ENCODE results near the gene PRRG4.
A peak's percentile ranks its signal among the peaks of the same experiment; 100 is the strongest.
"Not testable (repeated sequence)": the region's sequence is repeated elsewhere in the genome, so short reads cannot be mapped to it uniquely, and the experiment has no call there.

PRRG4 gene

DNA sequence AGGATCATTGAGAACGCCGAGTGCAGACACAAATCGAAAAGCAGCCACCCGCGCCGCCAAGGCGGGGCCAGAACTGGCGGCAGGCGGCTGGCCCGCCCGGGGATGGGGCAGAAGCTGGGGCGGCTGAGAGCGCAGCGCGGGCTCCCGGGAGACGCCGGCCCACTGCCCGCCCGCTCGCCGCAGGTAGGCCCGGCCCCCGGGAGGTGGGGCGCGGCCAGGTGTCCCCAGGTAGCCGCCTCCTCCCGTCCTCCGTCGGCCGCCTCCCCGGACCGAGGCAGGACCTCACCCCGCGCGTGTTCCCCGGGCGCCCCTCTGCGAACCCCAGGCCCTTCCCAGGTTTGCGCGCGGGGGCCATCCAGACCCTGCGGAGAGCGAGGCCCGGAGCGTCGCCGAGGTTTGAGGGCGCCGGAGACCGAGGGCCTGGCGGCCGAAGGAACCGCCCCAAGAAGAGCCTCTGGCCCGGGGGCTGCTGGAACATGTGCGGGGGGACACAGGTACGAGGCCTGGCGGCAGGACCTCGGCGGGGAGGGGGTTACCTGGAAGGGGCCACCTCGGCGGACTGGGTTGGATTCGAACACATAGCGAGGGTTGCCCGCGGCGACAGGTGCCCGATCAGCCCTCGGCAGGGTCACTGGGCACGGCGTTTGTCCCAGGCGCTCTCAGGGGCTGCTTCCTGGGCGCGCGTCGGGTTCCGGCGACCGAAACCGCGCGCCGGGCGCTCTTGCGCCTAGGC is at the start of gene PRRG4:
Gene PRRG4 (plus strand): TSS at position 248 of the 733 bp plus-strand sequence. CDS start 603 bp downstream, outside the sequence.
- peaks cover 32% of the 10 kb centered on the region for H3K27me3 ChIP-seq (ENCODE audit: control insufficient read depth, insufficient read depth, low read length)
- H3K9me3 ChIP-seq (ENCODE audit: control insufficient read depth, low read depth, low read length) = no peaks in the 10 kb centered on the region
- peak within 1 kb of the TSS; percentile 80 for H3K4me3 ChIP-seq (ENCODE audit: low read length)
- no peak within 1 kb of the TSS for H3K27ac ChIP-seq (ENCODE audit: low read length)
- peaks cover 5% of the 10 kb centered on the region for H3K4me1 ChIP-seq (ENCODE audit: control insufficient read depth, low read depth, low read length)
- peak within 1 kb of the TSS; percentile 48 for H3K9ac ChIP-seq (ENCODE audit: low read length)
- no peaks in the 10 kb centered on the region for H3K36me3 ChIP-seq (ENCODE audit: control insufficient read depth, low read depth, low read length)

DNA sequence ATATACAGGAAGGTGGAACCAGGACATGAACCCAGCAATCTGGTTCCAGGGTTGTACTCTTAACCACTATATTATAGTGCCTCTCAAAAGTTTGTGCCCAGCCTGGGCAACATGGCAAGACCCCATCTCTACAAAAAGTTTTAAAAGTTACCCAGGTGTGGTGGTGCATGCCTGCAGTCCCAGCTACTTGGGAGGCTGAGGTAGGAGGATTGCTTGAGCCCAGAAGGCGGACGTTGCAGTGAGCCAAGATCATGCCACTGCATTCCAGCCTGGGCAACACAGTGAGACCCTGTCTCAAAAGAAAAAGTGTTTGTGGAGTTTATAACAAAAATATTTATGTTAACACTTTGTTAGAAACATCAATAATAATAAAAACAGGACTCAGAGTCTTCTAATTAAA is 48.9 kb upstream of the PRRG4 start:
- not testable (repeated sequence) for H3K9ac ChIP-seq (ENCODE audit: low read length); H3K9me3 ChIP-seq (ENCODE audit: control insufficient read depth, low read depth, low read length); H3K4me3 ChIP-seq (ENCODE audit: low read length); H3K4me1 ChIP-seq (ENCODE audit: control insufficient read depth, low read depth, low read length); H3K27ac ChIP-seq (ENCODE audit: low read length); H3K27me3 ChIP-seq (ENCODE audit: control insufficient read depth, insufficient read depth, low read length); H3K36me3 ChIP-seq (ENCODE audit: control insufficient read depth, low read depth, low read length)

DNA sequence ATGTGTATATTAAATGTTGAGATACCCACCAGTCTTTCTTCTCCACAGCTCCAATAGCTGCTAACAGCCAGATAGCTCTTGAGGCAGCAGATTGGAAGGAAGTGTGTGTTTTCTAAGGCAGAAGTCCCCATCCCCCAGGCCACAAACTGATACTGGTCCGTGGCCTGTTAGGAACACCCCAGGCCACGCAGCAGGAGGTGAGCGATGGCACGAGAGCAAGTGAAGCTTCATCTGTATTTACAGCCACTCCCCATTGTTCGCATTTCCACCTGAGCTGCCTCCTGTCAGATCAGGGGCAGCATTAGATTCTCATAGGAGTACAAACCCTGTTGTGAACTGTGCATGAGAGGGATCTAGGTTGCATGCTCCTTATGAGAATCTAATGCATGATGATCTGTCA is 48.0 kb upstream of the PRRG4 start:
- Histone ChIP-seq H3K36me3 (ENCODE audit: control insufficient read depth, low read depth, low read length) (no peaks in the 10 kb centered on the region), H3K4me3 (ENCODE audit: low read length) (no peak overlapping the region), H3K27me3 (ENCODE audit: control insufficient read depth, insufficient read depth, low read length) (no peaks in the 10 kb centered on the region), H3K9me3 (ENCODE audit: control insufficient read depth, low read depth, low read length) (no peaks in the 10 kb centered on the region), H3K4me1 (ENCODE audit: control insufficient read depth, low read depth, low read length) (no peaks in the 10 kb centered on the region), H3K27ac (ENCODE audit: low read length) (no peak overlapping the region), H3K9ac (ENCODE audit: low read length) (no peak overlapping the region)

- H3K9me3 ChIP-seq (ENCODE audit: control insufficient read depth, low read depth, low read length) = no peaks in the 10 kb centered on the region
- H3K27ac ChIP-seq (ENCODE audit: low read length) = no peak overlapping the region
- no peaks in the 10 kb centered on the region for H3K27me3 ChIP-seq (ENCODE audit: control insufficient read depth, insufficient read depth, low read length)
- H3K4me3 ChIP-seq (ENCODE audit: low read length) = no peak overlapping the region
- H3K36me3 ChIP-seq (ENCODE audit: control insufficient read depth, low read depth, low read length) = no peaks in the 10 kb centered on the region
- H3K4me1 ChIP-seq (ENCODE audit: control insufficient read depth, low read depth, low read length) = no peaks in the 10 kb centered on the region
- no peak overlapping the region for H3K9ac ChIP-seq (ENCODE audit: low read length)
Measured at GRCh38 chr11:32785262-32785661, 44.5 kb upstream of the PRRG4 start.

GRCh38 chr11:32786811-32787210 is 42.9 kb upstream of the PRRG4 start:
- no peak overlapping the region for H3K9ac ChIP-seq (ENCODE audit: low read length)
- H3K27ac ChIP-seq (ENCODE audit: low read length) = no peak overlapping the region
- H3K4me3 ChIP-seq (ENCODE audit: low read length) = no peak overlapping the region
- H3K9me3 ChIP-seq (ENCODE audit: control insufficient read depth, low read depth, low read length) = no peaks in the 10 kb centered on the region
- no peaks in the 10 kb centered on the region for H3K27me3 ChIP-seq (ENCODE audit: control insufficient read depth, insufficient read depth, low read length)
- no peaks in the 10 kb centered on the region for H3K36me3 ChIP-seq (ENCODE audit: control insufficient read depth, low read depth, low read length)
- H3K4me1 ChIP-seq (ENCODE audit: control insufficient read depth, low read depth, low read length) = no peaks in the 10 kb centered on the region

GRCh38 chr11:32790916-32791315 is 38.8 kb upstream of the PRRG4 start:
- Histone ChIP-seq H3K4me3 (ENCODE audit: low read length) (no peak overlapping the region), H3K4me1 (ENCODE audit: control insufficient read depth, low read depth, low read length) (no peaks in the 10 kb centered on the region), H3K9me3 (ENCODE audit: control insufficient read depth, low read depth, low read length) (no peaks in the 10 kb centered on the region), H3K36me3 (ENCODE audit: control insufficient read depth, low read depth, low read length) (no peaks in the 10 kb centered on the region), H3K9ac (ENCODE audit: low read length) (no peak overlapping the region), H3K27me3 (ENCODE audit: control insufficient read depth, insufficient read depth, low read length) (no peaks in the 10 kb centered on the region), H3K27ac (ENCODE audit: low read length) (no peak overlapping the region)

DNA sequence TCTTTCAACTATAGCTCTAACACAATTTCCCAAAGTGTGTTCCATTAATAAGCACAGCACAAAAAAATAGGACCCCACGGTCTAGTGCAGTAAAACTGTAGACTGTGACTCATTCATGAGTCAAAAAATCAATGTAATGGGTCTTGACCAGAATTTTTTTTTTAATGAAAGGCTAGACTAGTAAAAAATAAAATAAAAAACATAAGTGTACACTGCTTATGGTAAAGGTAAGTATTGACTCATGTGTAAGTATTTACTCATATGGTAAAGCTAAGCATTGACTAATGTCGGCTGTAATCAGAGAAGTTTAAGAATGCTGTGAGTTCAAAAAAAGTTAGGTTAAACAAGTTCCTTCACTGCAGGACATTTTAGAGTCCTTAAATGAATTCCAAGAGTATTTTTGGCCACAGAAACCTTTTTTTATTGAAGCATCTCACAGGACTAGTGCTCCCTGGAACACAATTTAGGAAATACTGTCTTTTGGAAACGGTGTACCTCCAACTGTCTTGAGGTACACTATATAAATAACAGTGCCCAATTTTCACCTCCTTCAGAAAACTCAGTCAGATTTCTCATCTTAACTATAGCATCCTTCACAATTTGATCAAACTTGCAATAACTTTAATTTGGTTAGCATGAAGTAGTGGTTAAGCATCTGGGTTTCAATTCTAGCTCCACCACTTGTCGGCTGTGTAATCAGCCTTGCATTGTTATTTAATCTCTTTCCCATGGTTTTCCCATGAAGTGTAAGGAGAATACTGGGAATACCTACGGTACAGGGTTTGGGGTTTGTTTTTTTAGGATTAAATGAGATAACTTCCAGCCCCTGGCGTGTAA is 37.4 kb upstream of the PRRG4 start:
- no peaks in the 10 kb centered on the region for H3K27me3 ChIP-seq (ENCODE audit: control insufficient read depth, insufficient read depth, low read length)
- peak overlapping the region; percentile 28 for H3K4me3 ChIP-seq (ENCODE audit: low read length)
- no peaks in the 10 kb centered on the region for H3K4me1 ChIP-seq (ENCODE audit: control insufficient read depth, low read depth, low read length)
- no peaks in the 10 kb centered on the region for H3K9me3 ChIP-seq (ENCODE audit: control insufficient read depth, low read depth, low read length)
- no peak overlapping the region for H3K27ac ChIP-seq (ENCODE audit: low read length)
- no peak overlapping the region for H3K9ac ChIP-seq (ENCODE audit: low read length)
- H3K36me3 ChIP-seq (ENCODE audit: control insufficient read depth, low read depth, low read length) = no peaks in the 10 kb centered on the region

DNA sequence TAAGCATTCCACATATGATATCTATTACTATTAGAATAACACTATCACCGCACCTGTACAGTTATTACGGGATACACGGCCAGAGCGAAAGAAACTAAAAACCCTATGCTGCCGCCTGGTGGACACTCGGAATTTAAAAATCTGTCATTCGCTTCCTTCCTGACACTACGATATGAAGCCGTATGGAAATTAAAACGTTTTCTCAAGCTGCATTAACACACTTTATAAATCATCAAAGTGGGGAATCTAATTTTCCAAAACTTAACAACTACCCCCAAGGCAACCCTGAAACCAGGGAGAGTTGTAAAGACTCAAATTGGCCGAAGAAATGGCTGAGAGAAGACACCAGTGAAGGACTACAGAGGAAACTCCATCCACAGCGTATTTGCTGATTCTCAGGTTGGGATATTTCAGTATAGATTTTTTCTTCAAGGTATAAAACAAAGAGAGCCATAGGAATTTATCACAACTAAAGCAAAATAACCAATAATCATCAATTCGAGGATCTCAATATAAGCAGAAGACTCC is 36.7 kb upstream of the PRRG4 start:
- H3K4me3 ChIP-seq (ENCODE audit: low read length) = peak overlapping the region; percentile 28
- H3K27ac ChIP-seq (ENCODE audit: low read length) = no peak overlapping the region
- H3K9ac ChIP-seq (ENCODE audit: low read length) = no peak overlapping the region
- H3K27me3 ChIP-seq (ENCODE audit: control insufficient read depth, insufficient read depth, low read length) = no peaks in the 10 kb centered on the region
- no peaks in the 10 kb centered on the region for H3K36me3 ChIP-seq (ENCODE audit: control insufficient read depth, low read depth, low read length)
- no peaks in the 10 kb centered on the region for H3K9me3 ChIP-seq (ENCODE audit: control insufficient read depth, low read depth, low read length)
- H3K4me1 ChIP-seq (ENCODE audit: control insufficient read depth, low read depth, low read length) = no peaks in the 10 kb centered on the region

DNA sequence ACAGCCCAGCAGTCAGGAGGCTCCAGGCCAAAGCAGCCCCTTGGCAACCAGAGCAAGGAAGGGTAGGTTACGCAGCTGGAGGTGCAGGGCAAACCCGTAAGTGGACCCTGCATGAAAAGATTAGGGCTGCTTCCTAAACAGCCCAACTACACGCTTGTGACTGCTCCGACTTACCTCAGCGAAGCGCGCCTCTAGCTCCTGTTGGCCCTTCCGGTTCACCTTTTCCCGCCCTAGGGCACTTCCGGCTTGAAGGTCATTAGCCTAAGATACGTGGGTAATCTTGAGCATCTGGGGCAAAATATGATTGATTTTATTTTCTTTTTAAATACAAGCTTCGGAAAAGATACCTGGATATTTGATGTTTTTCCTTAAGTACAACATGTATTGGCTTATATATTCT is 35.3 kb upstream of the PRRG4 start, which contains the start of gene CCDC73:
Gene CCDC73 (minus strand): TSS at position 224 of the 400 bp plus-strand sequence. CDS start 34,419 bp downstream, outside the sequence.
- Histone ChIP-seq H3K4me3 (ENCODE audit: low read length) (no peak within 1 kb of the TSS), H3K9ac (ENCODE audit: low read length) (no peak within 1 kb of the TSS), H3K4me1 (ENCODE audit: control insufficient read depth, low read depth, low read length) (no peaks in the 10 kb centered on the region), H3K27me3 (ENCODE audit: control insufficient read depth, insufficient read depth, low read length) (no peaks in the 10 kb centered on the region), H3K36me3 (ENCODE audit: control insufficient read depth, low read depth, low read length) (no peaks in the 10 kb centered on the region), H3K27ac (ENCODE audit: low read length) (no peak within 1 kb of the TSS), H3K9me3 (ENCODE audit: control insufficient read depth, low read depth, low read length) (no peaks in the 10 kb centered on the region)

DNA sequence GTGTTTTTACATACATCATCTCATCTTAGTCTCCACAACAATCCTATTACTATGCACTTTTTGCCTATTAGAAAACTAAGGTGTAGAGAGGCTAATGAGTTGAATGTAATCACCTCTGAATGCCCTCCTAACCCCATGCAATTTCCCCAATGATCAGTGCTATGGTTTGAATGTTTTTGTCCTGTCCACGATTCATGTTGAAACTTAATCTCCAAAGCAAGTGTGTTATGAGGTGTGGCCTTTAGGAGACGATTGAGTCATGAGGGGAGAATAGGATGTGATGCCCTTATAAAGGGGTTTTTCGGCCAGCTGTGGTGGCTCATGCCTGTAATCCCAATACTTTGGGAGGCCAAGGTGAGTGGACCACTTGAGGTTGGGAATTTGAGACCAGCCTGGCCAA is 33.3 kb upstream of the PRRG4 start:
- no peak overlapping the region for H3K27ac ChIP-seq (ENCODE audit: low read length)
- no peaks in the 10 kb centered on the region for H3K9me3 ChIP-seq (ENCODE audit: control insufficient read depth, low read depth, low read length)
- no peaks in the 10 kb centered on the region for H3K36me3 ChIP-seq (ENCODE audit: control insufficient read depth, low read depth, low read length)
- no peaks in the 10 kb centered on the region for H3K4me1 ChIP-seq (ENCODE audit: control insufficient read depth, low read depth, low read length)
- H3K9ac ChIP-seq (ENCODE audit: low read length) = no peak overlapping the region
- H3K4me3 ChIP-seq (ENCODE audit: low read length) = no peak overlapping the region
- no peaks in the 10 kb centered on the region for H3K27me3 ChIP-seq (ENCODE audit: control insufficient read depth, insufficient read depth, low read length)

- H3K36me3 ChIP-seq (ENCODE audit: control insufficient read depth, low read depth, low read length) = no peaks in the 10 kb centered on the region
- no peak overlapping the region for H3K27ac ChIP-seq (ENCODE audit: low read length)
- H3K27me3 ChIP-seq (ENCODE audit: control insufficient read depth, insufficient read depth, low read length) = no peaks in the 10 kb centered on the region
- H3K4me1 ChIP-seq (ENCODE audit: control insufficient read depth, low read depth, low read length) = peaks cover 4% of the 10 kb centered on the region
- no peak overlapping the region for H3K4me3 ChIP-seq (ENCODE audit: low read length)
- H3K9ac ChIP-seq (ENCODE audit: low read length) = no peak overlapping the region
- no peaks in the 10 kb centered on the region for H3K9me3 ChIP-seq (ENCODE audit: control insufficient read depth, low read depth, low read length)
Measured at GRCh38 chr11:32809313-32809712, 20.4 kb upstream of the PRRG4 start.
